ENCODE results near the gene IL12B.

- TF ChIP-seq CTCF (IDR thresholded peaks at IDR 0.05) (no peak), POLR2A (IDR thresholded peaks at IDR 0.05) (no peak)
Measured at GRCh38 chr5:159339460-159339859, 9.2 kb upstream of the IL12B start.
